GM23338 (cell line): Measurements from ENCODE around the gene SLC37A3.

Source experiments
- CREB1 ChIP-seq: fragments of 250-450 bp; sonication (Bioruptor Pico); IDR thresholded peaks from 2 replicates; pipeline ENCODE4 v1.5.0; 2020; ENCODE audit warnings: low read depth, mild to moderate bottlenecking, moderate library complexity
- EZH2 ChIP-seq: fragments of 200-600 bp; sonication (generic); IDR thresholded peaks from one replicate; pipeline ENCODE4 v1.8.0; 2017; ENCODE audit warnings: antibody characterized with exemption, mild to moderate bottlenecking, low read depth; ENCODE audit not compliant: unreplicated experiment
- EZH2phosphoT487 ChIP-seq: fragments of 200-600 bp; sonication (generic); IDR thresholded peaks from one replicate; pipeline ENCODE4 v1.8.1; 2018; ENCODE audit warnings: antibody characterized with exemption; ENCODE audit not compliant: unreplicated experiment
- JUNB ChIP-seq: IDR thresholded peaks from one replicate; pipeline ENCODE4 v1.6.1; 2016; ENCODE audit warnings: antibody characterized with exemption; ENCODE audit not compliant: unreplicated experiment
- POLR2AphosphoS5 ChIP-seq: IDR thresholded peaks from 2 replicates; pipeline ENCODE4 v1.6.1; 2016; ENCODE audit warnings: antibody characterized with exemption, low read depth
- ZNF331 ChIP-seq: fragments of 250-450 bp; sonication (Bioruptor Pico); IDR thresholded peaks from 2 replicates; pipeline ENCODE4 v1.5.0; 2020; ENCODE audit warnings: low read depth, mild to moderate bottlenecking, moderate library complexity
- TF ChIP-seq, protein P1 (sequence below), 2 experiments: fragments of 200-600 bp in 1 of 2; sonication (generic) in 1 of 2; conservative IDR thresholded peaks; 2 replicates each; pipeline versions ENCODE4 v1.5.1 to v1.6.1; 2016 to 2017; ENCODE audit warnings: antibody characterized with exemption in 2 of 2, low read depth in 2 of 2, mild to moderate bottlenecking in 2 of 2, moderate library complexity in 1 of 2
- TF ChIP-seq, protein P2 (sequence below): IDR thresholded peaks from one replicate; pipeline ENCODE4 v1.6.1; 2018; ENCODE audit warnings: antibody characterized with exemption; ENCODE audit not compliant: unreplicated experiment

DNA sequence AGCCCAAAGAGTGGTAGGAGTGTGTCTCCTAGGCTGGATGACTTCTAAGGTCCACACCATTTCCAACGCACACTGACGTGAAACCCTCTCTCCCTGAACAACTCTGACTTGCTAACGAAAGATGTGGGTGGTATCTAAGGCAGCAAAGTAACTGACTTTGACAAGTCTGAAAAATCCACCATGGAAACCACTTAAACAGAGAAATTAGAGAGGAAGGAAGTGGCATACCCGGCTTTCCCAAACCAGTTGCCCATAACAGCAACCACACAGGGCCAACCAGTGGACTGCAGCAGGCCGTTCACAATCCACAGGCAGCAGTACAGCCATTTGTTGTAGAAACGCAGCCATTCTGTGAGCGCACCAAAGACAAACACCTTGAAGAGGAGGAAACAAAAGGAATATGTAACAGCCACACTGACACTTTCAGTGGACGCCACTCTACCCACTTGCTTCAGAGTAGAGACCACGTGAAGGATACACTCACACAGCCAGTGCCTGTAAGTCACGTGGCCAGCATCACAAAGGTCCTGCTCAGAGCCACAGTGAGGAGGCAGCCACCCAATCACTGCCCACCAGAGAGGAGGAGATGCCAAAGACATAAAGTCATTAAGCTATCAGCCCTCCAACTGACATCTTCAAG, 39.8 kb downstream of the SLC37A3 start:
- TF ChIP-seq POLR2AphosphoS5 (no peak), CREB1 (CRISPR knock-in tag) (no peak), JUNB (no peak), EZH2phosphoT487 (no peak), EZH2 (no peak), ZNF331 (no peak)
- TF ChIP-seq, protein P1, sequence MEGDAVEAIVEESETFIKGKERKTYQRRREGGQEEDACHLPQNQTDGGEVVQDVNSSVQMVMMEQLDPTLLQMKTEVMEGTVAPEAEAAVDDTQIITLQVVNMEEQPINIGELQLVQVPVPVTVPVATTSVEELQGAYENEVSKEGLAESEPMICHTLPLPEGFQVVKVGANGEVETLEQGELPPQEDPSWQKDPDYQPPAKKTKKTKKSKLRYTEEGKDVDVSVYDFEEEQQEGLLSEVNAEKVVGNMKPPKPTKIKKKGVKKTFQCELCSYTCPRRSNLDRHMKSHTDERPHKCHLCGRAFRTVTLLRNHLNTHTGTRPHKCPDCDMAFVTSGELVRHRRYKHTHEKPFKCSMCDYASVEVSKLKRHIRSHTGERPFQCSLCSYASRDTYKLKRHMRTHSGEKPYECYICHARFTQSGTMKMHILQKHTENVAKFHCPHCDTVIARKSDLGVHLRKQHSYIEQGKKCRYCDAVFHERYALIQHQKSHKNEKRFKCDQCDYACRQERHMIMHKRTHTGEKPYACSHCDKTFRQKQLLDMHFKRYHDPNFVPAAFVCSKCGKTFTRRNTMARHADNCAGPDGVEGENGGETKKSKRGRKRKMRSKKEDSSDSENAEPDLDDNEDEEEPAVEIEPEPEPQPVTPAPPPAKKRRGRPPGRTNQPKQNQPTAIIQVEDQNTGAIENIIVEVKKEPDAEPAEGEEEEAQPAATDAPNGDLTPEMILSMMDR (conservative IDR thresholded peaks at IDR 0.05; ENCODE audit: low read depth in 2 of 2): no peak
- TF ChIP-seq, protein P2, sequence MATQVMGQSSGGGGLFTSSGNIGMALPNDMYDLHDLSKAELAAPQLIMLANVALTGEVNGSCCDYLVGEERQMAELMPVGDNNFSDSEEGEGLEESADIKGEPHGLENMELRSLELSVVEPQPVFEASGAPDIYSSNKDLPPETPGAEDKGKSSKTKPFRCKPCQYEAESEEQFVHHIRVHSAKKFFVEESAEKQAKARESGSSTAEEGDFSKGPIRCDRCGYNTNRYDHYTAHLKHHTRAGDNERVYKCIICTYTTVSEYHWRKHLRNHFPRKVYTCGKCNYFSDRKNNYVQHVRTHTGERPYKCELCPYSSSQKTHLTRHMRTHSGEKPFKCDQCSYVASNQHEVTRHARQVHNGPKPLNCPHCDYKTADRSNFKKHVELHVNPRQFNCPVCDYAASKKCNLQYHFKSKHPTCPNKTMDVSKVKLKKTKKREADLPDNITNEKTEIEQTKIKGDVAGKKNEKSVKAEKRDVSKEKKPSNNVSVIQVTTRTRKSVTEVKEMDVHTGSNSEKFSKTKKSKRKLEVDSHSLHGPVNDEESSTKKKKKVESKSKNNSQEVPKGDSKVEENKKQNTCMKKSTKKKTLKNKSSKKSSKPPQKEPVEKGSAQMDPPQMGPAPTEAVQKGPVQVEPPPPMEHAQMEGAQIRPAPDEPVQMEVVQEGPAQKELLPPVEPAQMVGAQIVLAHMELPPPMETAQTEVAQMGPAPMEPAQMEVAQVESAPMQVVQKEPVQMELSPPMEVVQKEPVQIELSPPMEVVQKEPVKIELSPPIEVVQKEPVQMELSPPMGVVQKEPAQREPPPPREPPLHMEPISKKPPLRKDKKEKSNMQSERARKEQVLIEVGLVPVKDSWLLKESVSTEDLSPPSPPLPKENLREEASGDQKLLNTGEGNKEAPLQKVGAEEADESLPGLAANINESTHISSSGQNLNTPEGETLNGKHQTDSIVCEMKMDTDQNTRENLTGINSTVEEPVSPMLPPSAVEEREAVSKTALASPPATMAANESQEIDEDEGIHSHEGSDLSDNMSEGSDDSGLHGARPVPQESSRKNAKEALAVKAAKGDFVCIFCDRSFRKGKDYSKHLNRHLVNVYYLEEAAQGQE: no peak
